Mesendoderm (in vitro differentiated cells): ENCODE data around the gene ATP6V0C.
A peak's percentile ranks its signal among the peaks of the same experiment; 100 is the strongest.

Experiments used
- DNase-seq: peaks from one replicate; pipeline ENCODE4 v3.0.0; 2013
- H2AK5ac ChIP-seq: 2 replicates; pipeline ENCODE4 v1.6.1; 2013; ENCODE audit warnings: low read length, inconsistent platforms
- H2BK120ac ChIP-seq: 2 replicates; pipeline ENCODE4 v1.6.1; 2013; ENCODE audit warnings: low read depth, mild to moderate bottlenecking, low read length, moderate library complexity, mixed read lengths
- H2BK15ac ChIP-seq: replicated peaks from 2 replicates; pipeline ENCODE4 v1.6.1; 2013; ENCODE audit warnings: low read depth, mild to moderate bottlenecking, moderate library complexity
- H2BK5ac ChIP-seq: 2 replicates; pipeline ENCODE4 v1.6.1; 2013; ENCODE audit warnings: low read length, inconsistent platforms
- H3K18ac ChIP-seq: 2 replicates; pipeline ENCODE4 v1.6.1; 2013; ENCODE audit warnings: mild to moderate bottlenecking, low read length, mixed read lengths
- H3K23ac ChIP-seq: one replicate; pipeline ENCODE4 v1.6.1; 2013; ENCODE audit warnings: low read length
- H3K27ac ChIP-seq: 2 replicates; pipeline ENCODE4 v1.5.1; 2013; ENCODE audit warnings: low read depth, mild to moderate bottlenecking, inconsistent platforms, low read length, moderate library complexity
- H3K27me3 ChIP-seq: 2 replicates; pipeline ENCODE4 v1.6.1; 2013; ENCODE audit warnings: low read length, control low read depth, mild to moderate bottlenecking, inconsistent platforms; ENCODE audit not compliant: insufficient read depth, poor library complexity
- H3K36me3 ChIP-seq: 2 replicates; pipeline ENCODE4 v1.6.1; 2013; ENCODE audit warnings: low read length, inconsistent platforms; ENCODE audit not compliant: control insufficient read depth, insufficient read depth
- H3K4ac ChIP-seq: one replicate; pipeline ENCODE4 v1.6.1; 2013; ENCODE audit warnings: low read depth, mild to moderate bottlenecking, low read length, moderate library complexity
- H3K4me1 ChIP-seq: 2 replicates; pipeline ENCODE4 v1.6.1; 2013; ENCODE audit warnings: low read depth, low read length, inconsistent platforms; ENCODE audit not compliant: control insufficient read depth
- H3K4me2 ChIP-seq: 2 replicates; pipeline ENCODE4 v1.6.1; 2013; ENCODE audit warnings: low read length
- H3K4me3 ChIP-seq: 2 replicates; pipeline ENCODE4 v1.5.1; 2013; ENCODE audit warnings: mild to moderate bottlenecking, low read length
- H3K56ac ChIP-seq: one replicate; pipeline ENCODE4 v1.6.1; 2013; ENCODE audit warnings: low read length
- H3K79me1 ChIP-seq: 2 replicates; pipeline ENCODE4 v1.6.1; 2013; ENCODE audit warnings: low read length, inconsistent platforms
- H3K79me2 ChIP-seq: 2 replicates; pipeline ENCODE4 v1.6.1; 2013; ENCODE audit warnings: mild to moderate bottlenecking, low read length; ENCODE audit not compliant: control insufficient read depth, insufficient read depth
- H3K9ac ChIP-seq: 2 replicates; pipeline ENCODE4 v1.6.1; 2013; ENCODE audit warnings: low read length, inconsistent platforms
- H4K5ac ChIP-seq: one replicate; pipeline ENCODE4 v1.6.1; 2013; ENCODE audit warnings: low read length
- H4K8ac ChIP-seq: one replicate; pipeline ENCODE4 v1.6.1; 2013; ENCODE audit warnings: low read depth, mild to moderate bottlenecking, control low read depth, low read length, moderate library complexity
- WGBS: extraction: QIAGEN DNeasy Blood & Tissue Kit; methylation state at CpG from one replicate; pipeline ENCODE4 v1.1.7; 2013; ENCODE audit warnings: low lambda C conversion rate, missing lambda C conversion rate; ENCODE audit not compliant: insufficient coverage; ENCODE audit errors: extremely low coverage; 5-methylcytosine and 5-hydroxymethylcytosine counted together

ATP6V0C gene

DNA sequence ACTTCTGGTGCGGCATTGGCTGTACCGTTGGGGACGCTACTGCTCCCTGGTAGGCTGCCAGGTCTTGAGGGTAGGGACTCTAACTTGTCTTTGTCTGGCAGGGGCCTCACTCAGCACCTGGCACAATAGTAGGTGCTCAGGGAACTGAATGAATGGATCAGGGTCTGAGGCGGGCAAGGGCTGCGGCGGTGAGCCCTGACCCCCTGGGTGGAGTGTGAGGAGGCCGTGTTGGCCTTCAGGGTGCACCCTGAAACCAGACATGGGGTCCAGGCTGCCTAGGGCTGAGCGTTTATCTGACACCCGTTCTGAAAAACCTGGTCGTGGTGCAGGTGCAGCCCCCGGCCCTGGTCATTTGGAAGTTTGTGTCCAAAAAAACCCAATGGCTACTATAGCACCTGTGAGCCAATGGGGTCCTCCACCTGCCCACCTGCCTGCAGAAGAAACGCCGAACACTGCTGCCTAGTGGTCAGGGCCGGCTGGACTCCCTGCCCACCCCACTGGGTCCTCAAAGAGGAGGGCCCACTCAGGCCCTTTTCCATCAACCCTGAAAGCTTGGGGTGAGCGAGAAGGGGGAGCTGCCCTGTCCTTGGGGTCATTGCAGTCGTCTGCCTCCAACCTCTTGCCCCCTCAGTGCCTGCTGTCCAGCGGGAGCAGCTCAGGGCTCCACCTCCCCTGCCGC lies 4.9 kb upstream of the ATP6V0C start:
- no CpG with 5 or more reads among the region's 18 CpGs for WGBS
- no peak for DNase-seq
- Histone ChIP-seq H3K23ac (no peak overlapping the region), H4K5ac (no peak overlapping the region), H3K56ac (no peak overlapping the region), H3K4me3 (no peak overlapping the region), H3K79me2 (peaks cover under 1% of the 10 kb centered on the region), H3K4ac (no peak overlapping the region), H3K9ac (no peak overlapping the region), H3K4me1 (peaks cover 2% of the 10 kb centered on the region), H3K27me3 (no peaks in the 10 kb centered on the region), H3K4me2 (no peak overlapping the region), H2BK15ac (no peak overlapping the region), H2BK5ac (no peak overlapping the region), H3K27ac (no peak overlapping the region), H3K79me1 (no peaks in the 10 kb centered on the region), H2BK120ac (no peak overlapping the region), H2AK5ac (no peak overlapping the region), H3K36me3 (no peaks in the 10 kb centered on the region), H4K8ac (no peak overlapping the region), H3K18ac (no peak overlapping the region)

- H2BK5ac ChIP-seq = no peak overlapping the region
- no peak overlapping the region for H4K5ac ChIP-seq
- no peak overlapping the region for H3K4me2 ChIP-seq
- H3K9ac ChIP-seq = peak overlapping the region; percentile 32
- no peaks in the 10 kb centered on the region for H3K36me3 ChIP-seq
- peaks cover 2% of the 10 kb centered on the region for H3K4me1 ChIP-seq
- peak overlapping the region; percentile 73 for H3K56ac ChIP-seq
- H3K27me3 ChIP-seq = no peaks in the 10 kb centered on the region
- no peak overlapping the region for H2AK5ac ChIP-seq
- H3K4ac ChIP-seq = no peak overlapping the region
- H2BK120ac ChIP-seq = no peak overlapping the region
- no peak overlapping the region for H2BK15ac ChIP-seq
- H3K27ac ChIP-seq = no peak overlapping the region
- no peak overlapping the region for H4K8ac ChIP-seq
- DNase-seq = peak; percentile 47
- no CpG with 5 or more reads among the region's 24 CpGs for WGBS
- no peak overlapping the region for H3K18ac ChIP-seq
- H3K79me2 ChIP-seq = peaks cover 23% of the 10 kb centered on the region
- no peak overlapping the region for H3K4me3 ChIP-seq
- H3K79me1 ChIP-seq = peaks cover 10% of the 10 kb centered on the region
- H3K23ac ChIP-seq = no peak overlapping the region
Measured at GRCh38 chr16:2511128-2511800, 2.5 kb upstream of the ATP6V0C start.

- Histone ChIP-seq H4K5ac (no peak overlapping the region), H4K8ac (no peak overlapping the region), H2BK5ac (no peak overlapping the region), H3K27ac (no peak overlapping the region), H3K9ac (no peak overlapping the region), H3K79me1 (peaks cover 17% of the 10 kb centered on the region), H3K79me2 (peaks cover 32% of the 10 kb centered on the region), H2AK5ac (no peak overlapping the region), H2BK120ac (no peak overlapping the region), H3K4me2 (no peak overlapping the region), H3K23ac (no peak overlapping the region), H2BK15ac (no peak overlapping the region), H3K36me3 (no peaks in the 10 kb centered on the region), H3K27me3 (no peaks in the 10 kb centered on the region), H3K56ac (peak overlapping the region; percentile 73), H3K18ac (no peak overlapping the region), H3K4ac (no peak overlapping the region), H3K4me3 (no peak overlapping the region), H3K4me1 (peaks cover 2% of the 10 kb centered on the region)
- DNase-seq = no peak
- WGBS = no CpG with 5 or more reads among the region's 17 CpGs
Measured at GRCh38 chr16:2511996-2512734, 1.6 kb upstream of the ATP6V0C start.

DNA sequence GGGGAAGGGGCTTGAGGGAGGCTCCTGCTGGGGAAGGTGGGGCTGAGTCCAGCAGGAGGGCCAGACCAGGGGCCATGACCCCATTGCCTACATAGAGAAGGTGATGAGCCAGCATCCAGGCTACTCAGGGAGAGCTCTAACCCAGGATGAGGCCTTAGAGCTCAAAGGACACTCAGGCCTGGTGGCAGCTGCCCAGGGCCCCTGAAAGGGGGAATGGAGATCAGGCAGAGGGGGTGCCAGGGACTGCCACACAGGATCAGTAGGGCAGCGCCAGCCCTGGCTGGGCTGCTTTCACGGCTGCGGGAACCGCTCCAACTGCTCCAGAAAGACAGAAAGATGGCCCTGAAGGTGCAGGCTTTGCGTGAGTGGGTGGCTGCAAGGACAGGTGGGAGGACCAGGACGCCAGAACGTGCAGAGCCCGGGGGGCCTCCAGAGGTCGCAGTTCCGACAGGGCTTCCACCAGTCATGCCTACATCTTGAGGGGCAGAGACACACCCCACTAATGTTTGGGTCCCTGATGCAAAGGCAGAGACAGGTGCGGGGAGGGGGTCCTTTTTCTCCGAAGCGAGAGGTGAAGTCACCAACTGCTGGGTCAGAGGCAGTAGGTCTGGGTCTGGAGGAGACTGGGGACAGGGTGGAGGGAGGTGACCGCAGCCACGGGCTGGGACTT lies 882 bp upstream of the ATP6V0C start:
- Histone ChIP-seq H3K27me3 (no peaks in the 10 kb centered on the region), H3K79me1 (peaks cover 17% of the 10 kb centered on the region), H3K56ac (peak overlapping the region; percentile 91), H2BK5ac (no peak overlapping the region), H2BK120ac (no peak overlapping the region), H3K23ac (peak overlapping the region; percentile 15), H3K18ac (peak overlapping the region; percentile 21), H4K5ac (no peak overlapping the region), H3K4ac (no peak overlapping the region), H2AK5ac (no peak overlapping the region), H3K27ac (peak overlapping the region; percentile 94), H3K9ac (peak overlapping the region; percentile 81), H3K4me1 (peaks cover 2% of the 10 kb centered on the region), H4K8ac (peak overlapping the region; percentile 43), H2BK15ac (no peak overlapping the region), H3K79me2 (peaks cover 39% of the 10 kb centered on the region), H3K4me2 (peak overlapping the region; percentile 63), H3K36me3 (no peaks in the 10 kb centered on the region), H3K4me3 (no peak overlapping the region)
- peak; percentile 53 for DNase-seq
- no CpG with 5 or more reads among the region's 15 CpGs for WGBS

GRCh38 chr16:2514333-2515179 lies 804 bp downstream of the ATP6V0C start:
- Histone ChIP-seq H3K9ac (peak overlapping the region; percentile 89), H2BK15ac (no peak overlapping the region), H3K4me3 (peak overlapping the region; percentile 73), H2AK5ac (no peak overlapping the region), H3K4ac (peak overlapping the region; percentile 84), H4K5ac (no peak overlapping the region), H3K23ac (no peak overlapping the region), H3K36me3 (no peaks in the 10 kb centered on the region), H3K27ac (no peak overlapping the region), H3K4me1 (peaks cover 2% of the 10 kb centered on the region), H3K27me3 (no peaks in the 10 kb centered on the region), H3K56ac (peak overlapping the region; percentile 98), H4K8ac (no peak overlapping the region), H2BK5ac (no peak overlapping the region), H3K4me2 (peak overlapping the region; percentile 91), H3K18ac (peak overlapping the region; percentile 71), H3K79me2 (peaks cover 53% of the 10 kb centered on the region), H2BK120ac (no peak overlapping the region), H3K79me1 (peaks cover 17% of the 10 kb centered on the region)
- WGBS = no CpG with 5 or more reads among the region's 63 CpGs
- peak; percentile 55 for DNase-seq
